Activated CD4-positive, alpha-beta T cell treated with anti-CD3 and anti-CD28 coated beads, Interleukin-2, amount 50 U/mL, for 16 hours (primary cell): ENCODE measurements around the gene PEPD.

Experiments used
- DNase-seq: peaks from one replicate; pipeline ENCODE4 v3.0.0-alpha.2; 2020

The PEPD gene

GRCh38 chr19:33436360-33437345 lies 84.9 kb downstream of the PEPD start:
- no peak for DNase-seq

- no peak for DNase-seq
Observed at GRCh38 chr19:33435706-33436359, 85.8 kb downstream of the PEPD start.

GRCh38 chr19:33434886-33435705 lies 86.5 kb downstream of the PEPD start:
- no peak for DNase-seq

- DNase-seq = no peak
Observed at GRCh38 chr19:33434069-33434885, 87.3 kb downstream of the PEPD start.

- no peak for DNase-seq
Observed at GRCh38 chr19:33432446-33433170, 89.0 kb downstream of the PEPD start.

GRCh38 chr19:33432015-33432414 lies 89.6 kb downstream of the PEPD start:
- DNase-seq = no peak

- peak; percentile 67 for DNase-seq
Observed at GRCh38 chr19:33430674-33431277, 90.8 kb downstream of the PEPD start.

GRCh38 chr19:33429891-33430673 lies 91.5 kb downstream of the PEPD start:
- peak; percentile 5 for DNase-seq

GRCh38 chr19:33428627-33429125 lies 92.9 kb downstream of the PEPD start:
- no peak for DNase-seq

- no peak for DNase-seq
Observed at GRCh38 chr19:33427801-33428626, 93.6 kb downstream of the PEPD start.

GRCh38 chr19:33426621-33427361 lies 94.8 kb downstream of the PEPD start:
- DNase-seq = no peak

- no peak for DNase-seq
Observed at GRCh38 chr19:33424181-33424580, 97.4 kb downstream of the PEPD start.

GRCh38 chr19:33422369-33423180 lies 99.0 kb downstream of the PEPD start:
- no peak for DNase-seq

- no peak for DNase-seq
Observed at GRCh38 chr19:33421368-33421767, 100.2 kb downstream of the PEPD start.

GRCh38 chr19:33420821-33421220 lies 100.8 kb downstream of the PEPD start:
- no peak for DNase-seq

GRCh38 chr19:33419788-33420130 lies 101.8 kb downstream of the PEPD start:
- DNase-seq = no peak
